WTC11 (cell line): ENCODE data around the gene AGPS.

Experiments
- ATF1 ChIP-seq: sonication (generic); formaldehyde crosslinking; IDR thresholded peaks from 2 replicates; pipeline ENCODE4 v1.8.1; 2023; ENCODE audit warnings: mild to moderate bottlenecking, moderate library complexity, missing genetic modification reagents
- ATF3 ChIP-seq: sonication (generic); formaldehyde crosslinking; conservative IDR thresholded peaks from 2 replicates; pipeline ENCODE4 v1.8.1; 2022; ENCODE audit warnings: mild to moderate bottlenecking, missing genetic modification reagents
- CTCF ChIP-seq: fragments of 200-600 bp; IDR thresholded peaks from 2 replicates; pipeline ENCODE4 v1.8.0; 2022; ENCODE audit warnings: antibody characterized with exemption
- ELF4 ChIP-seq: sonication (generic); formaldehyde crosslinking; IDR thresholded peaks from 2 replicates; pipeline ENCODE4 v1.8.1; 2022; ENCODE audit warnings: low read depth, mild to moderate bottlenecking, moderate library complexity, missing genetic modification reagents
- FOXJ3 ChIP-seq: sonication (generic); formaldehyde crosslinking; IDR thresholded peaks from 2 replicates; pipeline ENCODE4 v1.9.0; 2021; ENCODE audit warnings: missing genetic modification reagents, mild to moderate bottlenecking, borderline replicate concordance
- FOXP4 ChIP-seq: sonication (generic); formaldehyde crosslinking; IDR thresholded peaks from 2 replicates; pipeline ENCODE4 v1.8.0; 2022; ENCODE audit warnings: mild to moderate bottlenecking, missing genetic modification reagents
- GRHL2 ChIP-seq: fragments of 250-450 bp; sonication (Bioruptor Pico); IDR thresholded peaks from 2 replicates; pipeline ENCODE4 v1.8.0; 2022; ENCODE audit warnings: mild to moderate bottlenecking, moderate library complexity; ENCODE audit not compliant: insufficient replicate concordance, severe bottlenecking
- GTF2I ChIP-seq: fragments of 250-450 bp; sonication (Bioruptor Pico); conservative IDR thresholded peaks from 2 replicates; pipeline ENCODE4 v1.4.0; 2021; ENCODE audit warnings: mild to moderate bottlenecking
- JUN ChIP-seq: sonication (generic); formaldehyde crosslinking; IDR thresholded peaks from 2 replicates; pipeline ENCODE4 v1.8.0; 2023; ENCODE audit warnings: mild to moderate bottlenecking, missing genetic modification reagents
- MYBL2 ChIP-seq: sonication (generic); formaldehyde crosslinking; IDR thresholded peaks from 2 replicates; pipeline ENCODE4 v1.8.1; 2023; ENCODE audit warnings: mild to moderate bottlenecking, moderate library complexity, missing genetic modification reagents
- TP53 ChIP-seq: sonication (generic); formaldehyde crosslinking; IDR thresholded peaks from 2 replicates; pipeline ENCODE4 v1.8.1; 2023; ENCODE audit warnings: mild to moderate bottlenecking, missing genetic modification reagents
- ZNF121 ChIP-seq: sonication (generic); formaldehyde crosslinking; IDR thresholded peaks from 2 replicates; pipeline ENCODE4 v1.8.0; 2023; ENCODE audit warnings: missing genetic modification reagents
- TF ChIP-seq, protein P1 (sequence below): sonication (generic); formaldehyde crosslinking; IDR thresholded peaks from 2 replicates; pipeline ENCODE4 v1.8.1; 2022; ENCODE audit warnings: low read depth, missing genetic modification reagents, borderline replicate concordance

GRCh38 chr2:177383935-177384334, 8.6 kb upstream of the AGPS start:
- TF ChIP-seq CTCF = no peak
- TF ChIP-seq MYBL2 (CRISPR knock-in tag) = no peak
- TF ChIP-seq TP53 (CRISPR knock-in tag) = no peak
- no peak for TF ChIP-seq ATF1 (CRISPR knock-in tag)
- TF ChIP-seq ELF4 = no peak
- no peak for TF ChIP-seq FOXJ3 (CRISPR knock-in tag)
- TF ChIP-seq, protein P1, sequence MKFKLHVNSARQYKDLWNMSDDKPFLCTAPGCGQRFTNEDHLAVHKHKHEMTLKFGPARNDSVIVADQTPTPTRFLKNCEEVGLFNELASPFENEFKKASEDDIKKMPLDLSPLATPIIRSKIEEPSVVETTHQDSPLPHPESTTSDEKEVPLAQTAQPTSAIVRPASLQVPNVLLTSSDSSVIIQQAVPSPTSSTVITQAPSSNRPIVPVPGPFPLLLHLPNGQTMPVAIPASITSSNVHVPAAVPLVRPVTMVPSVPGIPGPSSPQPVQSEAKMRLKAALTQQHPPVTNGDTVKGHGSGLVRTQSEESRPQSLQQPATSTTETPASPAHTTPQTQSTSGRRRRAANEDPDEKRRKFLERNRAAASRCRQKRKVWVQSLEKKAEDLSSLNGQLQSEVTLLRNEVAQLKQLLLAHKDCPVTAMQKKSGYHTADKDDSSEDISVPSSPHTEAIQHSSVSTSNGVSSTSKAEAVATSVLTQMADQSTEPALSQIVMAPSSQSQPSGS (CRISPR knock-in tag) = no peak
- TF ChIP-seq JUN = no peak
- no peak for TF ChIP-seq FOXP4
- TF ChIP-seq ZNF121 (CRISPR knock-in tag) = no peak
- no peak for TF ChIP-seq GRHL2
- no peak for TF ChIP-seq GTF2I
- no peak for TF ChIP-seq ATF3 (CRISPR knock-in tag)
